Measurements from ENCODE around the gene TRAF3IP3. TPM values are rescaled to one million over a fixed set of nuclear protein-coding genes. Genes with fewer than 3 reads are reported as not detected.

TRAF3IP3 gene
- polyA plus RNA-seq, 1 experiment = not detected

- no peak for DNase-seq (ENCODE audit: low read depth)
- no peak; the same call in 1 of the 2 replicates for TF ChIP-seq CTCF (IDR thresholded peaks at IDR 0.05; ENCODE audit: insufficient read depth, low read depth, low read length)
Observed at GRCh38 chr1:209797978-209798639, 42.3 kb downstream of the TRAF3IP3 start.

GRCh38 chr1:209800984-209801834, 45.4 kb downstream of the TRAF3IP3 start:
- H3K36me3 ChIP-seq (ENCODE audit: control insufficient read depth, insufficient read depth, low read length) = no peaks in the 10 kb centered on the region
- TF ChIP-seq CTCF (IDR thresholded peaks at IDR 0.05; ENCODE audit: insufficient read depth, low read depth, low read length) = no peak
- no peak overlapping the region for H3K4me3 ChIP-seq (ENCODE audit: low read depth, low read length)
- CTCF ChIA-PET = interaction anchor here (0.7 to 1.9 kb wide), 3 partner anchors 11 to 22 kb away, joined by 3 to 14 read pairs (median 6); no protein-coding TSS in a partner anchor
- POLR2A ChIA-PET = no interaction called here
- no peaks in the 10 kb centered on the region; the same call in 1 of the 2 replicates for H3K27me3 ChIP-seq (ENCODE audit: control insufficient read depth, insufficient read depth, low read length)
- no peak for DNase-seq (ENCODE audit: low read depth)

More at GRCh38 chr1:209797978-209798639, 42.3 kb downstream of the TRAF3IP3 start:
- ChIA-PET CTCF (interaction anchor here (1.0 to 1.8 kb wide), 2 partner anchors 14 to 25 kb away, joined by 3 to 7 read pairs; partner anchors contain the start of gene C1orf74), POLR2A (no interaction called here)
- peaks cover 5% of the 10 kb centered on the region for H3K27me3 ChIP-seq (ENCODE audit: control insufficient read depth, insufficient read depth, low read length)
- no peaks in the 10 kb centered on the region for H3K36me3 ChIP-seq (ENCODE audit: control insufficient read depth, insufficient read depth, low read length)
- no peak overlapping the region for H3K4me3 ChIP-seq (ENCODE audit: low read depth, low read length)

- Histone ChIP-seq H3K27me3 (ENCODE audit: control insufficient read depth, insufficient read depth, low read length) (no peaks in the 10 kb centered on the region; the same call in 1 of the 2 replicates), H3K4me3 (ENCODE audit: low read depth, low read length) (no peak overlapping the region), H3K36me3 (ENCODE audit: control insufficient read depth, insufficient read depth, low read length) (no peaks in the 10 kb centered on the region)
- no peak for TF ChIP-seq CTCF (IDR thresholded peaks at IDR 0.05; ENCODE audit: insufficient read depth, low read depth, low read length)
- ChIA-PET CTCF (interaction anchor here (1.0 kb wide), 1 partner anchor 11 kb away, joined by 3 read pairs; no protein-coding TSS in a partner anchor), POLR2A (no interaction called here)
- DNase-seq (ENCODE audit: low read depth) = no peak
Observed at GRCh38 chr1:209802117-209802779, 46.4 kb downstream of the TRAF3IP3 start.

- no peak for TF ChIP-seq CTCF (IDR thresholded peaks at IDR 0.05; ENCODE audit: insufficient read depth, low read depth, low read length)
- ChIA-PET CTCF (interaction anchor here (1.0 kb wide), 1 partner anchor 12 kb away, joined by 3 read pairs; no protein-coding TSS in a partner anchor), POLR2A (no interaction called here)
- no peak for DNase-seq (ENCODE audit: low read depth)
- no peak overlapping the region for H3K4me3 ChIP-seq (ENCODE audit: low read depth, low read length)
- no peaks in the 10 kb centered on the region for H3K36me3 ChIP-seq (ENCODE audit: control insufficient read depth, insufficient read depth, low read length)
- no peaks in the 10 kb centered on the region; the same call in 1 of the 2 replicates for H3K27me3 ChIP-seq (ENCODE audit: control insufficient read depth, insufficient read depth, low read length)
Observed at GRCh38 chr1:209802780-209803152, 46.9 kb downstream of the TRAF3IP3 start.

Data from BJ (cell line).